ENCODE data around the gene FANCF.

FANCF gene

GRCh38 chr11:22582151-22582410, 43.5 kb downstream of the FANCF start:
- Histone ChIP-seq H3K9ac (ENCODE audit: low read length) (no peak overlapping the region), H3K79me1 (replicated peaks; ENCODE audit: low read length, poor library complexity, severe bottlenecking) (no peaks in the 10 kb centered on the region), H2AK5ac (ENCODE audit: low read length, severe bottlenecking) (no peak overlapping the region), H4K8ac (ENCODE audit: low read length) (no peak overlapping the region), H3K36me3 (ENCODE audit: control insufficient read depth in 1 of 2, insufficient read depth in 2 of 2, low read depth in 1 of 2, low read length in 2 of 2) (no peaks in the 10 kb centered on the region), H3K23ac (ENCODE audit: low read length in 2 of 2) (no peak overlapping the region), H2AFZ (ENCODE audit: low read depth, low read length) (no peak overlapping the region), H3K4ac (ENCODE audit: low read depth in 1 of 2, low read length in 2 of 2) (no peak overlapping the region), H2BK15ac (ENCODE audit: low read depth, poor library complexity, severe bottlenecking) (no peak overlapping the region), H2BK12ac (ENCODE audit: low read length in 2 of 2) (no peak overlapping the region), H3K14ac (ENCODE audit: low read length in 2 of 2) (no peak overlapping the region), H3K27me3 (ENCODE audit: control insufficient read depth in 1 of 2, insufficient read depth in 1 of 2, low read length in 2 of 2) (no peaks in the 10 kb centered on the region), H4K91ac (ENCODE audit: low read length) (no peak overlapping the region), H3K4me1 (ENCODE audit: control insufficient read depth, insufficient read depth, low read depth, low read length) (no peaks in the 10 kb centered on the region), H3K4me3 (ENCODE audit: insufficient read depth in 1 of 2, low read depth in 1 of 2, low read length in 2 of 2) (no peak overlapping the region), H3K27ac (ENCODE audit: low read length, poor library complexity, severe bottlenecking) (no peak overlapping the region), H3K18ac (ENCODE audit: low read depth in 1 of 2, low read length in 2 of 2) (no peak overlapping the region), H2BK5ac (ENCODE audit: low read depth, low read length, poor library complexity, severe bottlenecking) (no peak overlapping the region), H3K4me2 (ENCODE audit: low read length, poor library complexity, severe bottlenecking) (no peak overlapping the region), H3K9me3 (ENCODE audit: control insufficient read depth, low read length) (no peaks in the 10 kb centered on the region), H2BK120ac (ENCODE audit: low read depth, low read length) (no peak overlapping the region)
- DNase-seq = no peak

GRCh38 chr11:22581354-22582150, 44.1 kb downstream of the FANCF start:
- H2BK15ac ChIP-seq (ENCODE audit: low read depth, poor library complexity, severe bottlenecking) = no peak overlapping the region
- no peak overlapping the region for H3K27ac ChIP-seq (ENCODE audit: low read length, poor library complexity, severe bottlenecking)
- no peak overlapping the region for H3K4me3 ChIP-seq (ENCODE audit: insufficient read depth in 1 of 2, low read depth in 1 of 2, low read length in 2 of 2)
- no peaks in the 10 kb centered on the region for H3K27me3 ChIP-seq (ENCODE audit: control insufficient read depth in 1 of 2, insufficient read depth in 1 of 2, low read length in 2 of 2)
- no peak overlapping the region for H2AK5ac ChIP-seq (ENCODE audit: low read length, severe bottlenecking)
- no peak overlapping the region for H2AFZ ChIP-seq (ENCODE audit: low read depth, low read length)
- H4K8ac ChIP-seq (ENCODE audit: low read length) = no peak overlapping the region
- no peaks in the 10 kb centered on the region for H3K79me1 ChIP-seq (replicated peaks; ENCODE audit: low read length, poor library complexity, severe bottlenecking)
- H3K14ac ChIP-seq (ENCODE audit: low read length in 2 of 2) = no peak overlapping the region
- DNase-seq = no peak
- H3K36me3 ChIP-seq (ENCODE audit: control insufficient read depth in 1 of 2, insufficient read depth in 2 of 2, low read depth in 1 of 2, low read length in 2 of 2) = no peaks in the 10 kb centered on the region
- H3K9me3 ChIP-seq (ENCODE audit: control insufficient read depth, low read length) = no peaks in the 10 kb centered on the region
- no peak overlapping the region for H3K4me2 ChIP-seq (ENCODE audit: low read length, poor library complexity, severe bottlenecking)
- H3K18ac ChIP-seq (ENCODE audit: low read depth in 1 of 2, low read length in 2 of 2) = no peak overlapping the region
- H3K4me1 ChIP-seq (ENCODE audit: control insufficient read depth, insufficient read depth, low read depth, low read length) = no peaks in the 10 kb centered on the region
- no peak overlapping the region for H3K23ac ChIP-seq (ENCODE audit: low read length in 2 of 2)
- H3K9ac ChIP-seq (ENCODE audit: low read length) = no peak overlapping the region
- H3K4ac ChIP-seq (ENCODE audit: low read depth in 1 of 2, low read length in 2 of 2) = no peak overlapping the region
- H2BK5ac ChIP-seq (ENCODE audit: low read depth, low read length, poor library complexity, severe bottlenecking) = no peak overlapping the region
- WGBS = no CpG with 5 or more reads among the region's 3 CpGs
- no peak overlapping the region for H2BK120ac ChIP-seq (ENCODE audit: low read depth, low read length)
- H2BK12ac ChIP-seq (ENCODE audit: low read length in 2 of 2) = no peak overlapping the region
- no peak overlapping the region for H4K91ac ChIP-seq (ENCODE audit: low read length)

- Histone ChIP-seq H3K18ac (ENCODE audit: low read depth in 1 of 2, low read length in 2 of 2) (no peak overlapping the region), H3K36me3 (ENCODE audit: control insufficient read depth in 1 of 2, insufficient read depth in 2 of 2, low read depth in 1 of 2, low read length in 2 of 2) (no peaks in the 10 kb centered on the region), H2BK12ac (ENCODE audit: low read length in 2 of 2) (no peak overlapping the region), H3K23ac (ENCODE audit: low read length in 2 of 2) (no peak overlapping the region), H2AFZ (ENCODE audit: low read depth, low read length) (no peak overlapping the region), H3K14ac (ENCODE audit: low read length in 2 of 2) (no peak overlapping the region), H3K4me2 (ENCODE audit: low read length, poor library complexity, severe bottlenecking) (no peak overlapping the region), H3K9ac (ENCODE audit: low read length) (no peak overlapping the region), H3K4me3 (ENCODE audit: insufficient read depth in 1 of 2, low read depth in 1 of 2, low read length in 2 of 2) (no peak overlapping the region), H3K9me3 (ENCODE audit: control insufficient read depth, low read length) (no peaks in the 10 kb centered on the region), H4K91ac (ENCODE audit: low read length) (no peak overlapping the region), H3K4me1 (ENCODE audit: control insufficient read depth, insufficient read depth, low read depth, low read length) (no peaks in the 10 kb centered on the region), H4K8ac (ENCODE audit: low read length) (no peak overlapping the region), H2BK120ac (ENCODE audit: low read depth, low read length) (no peak overlapping the region), H2BK15ac (ENCODE audit: low read depth, poor library complexity, severe bottlenecking) (no peak overlapping the region), H2AK5ac (ENCODE audit: low read length, severe bottlenecking) (no peak overlapping the region), H3K79me1 (replicated peaks; ENCODE audit: low read length, poor library complexity, severe bottlenecking) (no peaks in the 10 kb centered on the region), H3K27ac (ENCODE audit: low read length, poor library complexity, severe bottlenecking) (no peak overlapping the region), H2BK5ac (ENCODE audit: low read depth, low read length, poor library complexity, severe bottlenecking) (no peak overlapping the region), H3K27me3 (ENCODE audit: control insufficient read depth in 1 of 2, insufficient read depth in 1 of 2, low read length in 2 of 2) (no peaks in the 10 kb centered on the region), H3K4ac (ENCODE audit: low read depth in 1 of 2, low read length in 2 of 2) (no peak overlapping the region)
- no peak for DNase-seq
- whole genome bisulfite sequencing = no CpG with 5 or more reads among the region's 2 CpGs
These were observed 47.8 kb downstream of the FANCF start for GRCh38 chr11:22577854-22578253.

Data from mesenchymal stem cell (in vitro differentiated cells and primary cell).